ENCODE results near the gene FHOD3. TPM values are rescaled to one million over a fixed set of nuclear protein-coding genes. Genes with fewer than 3 reads are reported as not detected.

The FHOD3 gene
- polyA plus RNA-seq (2013), result not detected

DNA sequence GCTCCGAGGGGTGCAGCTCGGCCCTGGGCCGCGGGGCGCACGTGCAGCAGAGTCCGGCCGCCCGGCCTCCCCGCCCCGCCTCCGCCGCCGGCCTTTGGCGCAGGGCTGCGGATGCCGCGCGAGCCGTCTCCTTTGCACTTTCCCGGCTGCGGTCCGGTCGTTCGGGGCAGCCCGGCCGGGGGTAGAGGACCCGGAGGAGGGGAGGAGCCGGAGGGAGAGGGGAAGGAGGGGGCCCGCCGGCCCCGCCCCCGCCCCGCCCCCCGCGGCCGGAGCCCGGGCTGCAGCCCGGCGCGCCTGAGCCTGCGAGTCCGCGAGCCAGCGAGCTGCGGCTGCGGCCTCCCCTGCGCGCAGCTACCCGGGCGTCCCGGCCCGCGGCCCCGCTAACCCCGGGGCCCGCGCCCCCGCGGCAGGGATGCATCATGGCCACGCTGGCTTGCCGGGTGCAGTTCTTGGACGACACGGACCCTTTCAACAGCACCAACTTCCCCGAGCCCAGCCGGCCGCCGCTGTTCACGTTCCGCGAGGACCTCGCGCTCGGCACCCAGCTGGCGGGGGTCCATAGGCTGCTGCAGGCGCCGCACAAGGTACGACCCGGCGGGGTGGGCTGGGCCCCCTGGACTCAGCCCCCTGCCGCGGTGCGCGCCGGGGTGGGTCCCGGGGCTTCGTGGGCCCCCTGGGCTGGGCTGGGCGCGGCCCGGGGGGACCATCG lies at the start of gene FHOD3:
FHOD3 (plus strand) TSS at position 297 of the 709 bp plus-strand sequence; CDS start at position 420, 123 bp downstream.
- POLR2A ChIA-PET, result no interaction called here
- H3K36me3 ChIP-seq (ENCODE audit: control insufficient read depth in 4 of 4, insufficient read depth in 4 of 4, low read length in 3 of 4), result no peaks in the 10 kb centered on the region
- peaks cover 0 to 11% (median 6%) of the 10 kb centered on the region in 5 experiments for H3K9me3 ChIP-seq (ENCODE audit: control extremely low read depth in 1 of 5, control insufficient read depth in 4 of 5, insufficient read depth in 2 of 5, low read depth in 1 of 5, low read length in 4 of 5)
- H3K27ac ChIP-seq (ENCODE audit: insufficient read depth in 1 of 2, low read depth in 1 of 2, low read length in 2 of 2, poor library complexity in 1 of 2, severe bottlenecking in 2 of 2), result no peak within 1 kb of the TSS
- WGBS (ENCODE audit: insufficient coverage), result 0% methylated on average over 61 of the region's 91 CpGs
- H3K27me3 ChIP-seq (replicated peaks in 2 of 5; ENCODE audit: control insufficient read depth in 4 of 5, insufficient read depth in 5 of 5, low read length in 4 of 5), result peaks cover 14 to 90% (median 49%) of the 10 kb centered on the region in 5 experiments
- H3K4me3 ChIP-seq (ENCODE audit: control insufficient read depth in 1 of 7, extremely low read depth in 1 of 7, insufficient read depth in 4 of 7, low read depth in 2 of 7, low read length in 6 of 7), result peak within 1 kb of the TSS in 6 of 7 experiments; percentile 20 to 70 (median 51)
- CTCF ChIA-PET, result interaction anchor here (1.5 kb wide), 1 partner anchor 280 kb away, joined by 4 read pairs; no protein-coding TSS in a partner anchor
- DNase-seq, result peak; percentile 2 to 34 (median 26)
- peaks cover 0 to 18% (median 12%) of the 10 kb centered on the region in 4 experiments for H3K4me1 ChIP-seq (ENCODE audit: control extremely low read depth in 1 of 4, control insufficient read depth in 4 of 4, insufficient read depth in 4 of 4, low read length in 3 of 4)

DNA sequence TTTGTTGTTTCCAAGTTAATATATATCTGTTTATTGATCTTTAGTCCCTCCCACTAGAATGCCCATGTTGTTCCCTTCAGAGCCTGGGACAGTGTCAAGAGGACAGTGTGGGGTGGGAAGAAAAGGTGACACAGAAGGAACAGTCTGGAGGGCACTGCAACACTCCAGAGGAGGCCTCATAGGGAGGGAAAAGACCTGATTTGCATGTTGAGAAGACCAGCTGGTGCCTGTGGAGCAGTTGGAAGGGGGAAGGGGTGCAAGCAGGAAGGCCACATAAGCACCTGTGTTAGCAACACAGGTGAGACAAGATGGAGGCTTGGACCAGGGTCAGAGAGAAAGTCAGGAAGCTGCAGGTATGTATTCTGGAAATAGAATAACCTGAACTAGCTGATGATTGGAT lies 48.1 kb upstream of the FHOD3 start:
- ChIA-PET CTCF (no interaction called here), POLR2A (no interaction called here)
- H3K9me3 ChIP-seq (ENCODE audit: control extremely low read depth in 1 of 5, control insufficient read depth in 4 of 5, insufficient read depth in 2 of 5, low read depth in 1 of 5, low read length in 4 of 5), result peaks cover 0 to 4% (median 2%) of the 10 kb centered on the region in 5 experiments
- H3K4me3 ChIP-seq (ENCODE audit: control insufficient read depth in 1 of 7, extremely low read depth in 1 of 7, insufficient read depth in 4 of 7, low read depth in 2 of 7, low read length in 6 of 7), result no peak overlapping the region
- no peak for DNase-seq
- no peaks in the 10 kb centered on the region for H3K4me1 ChIP-seq (ENCODE audit: control extremely low read depth in 1 of 4, control insufficient read depth in 4 of 4, insufficient read depth in 4 of 4, low read length in 3 of 4)
- H3K27ac ChIP-seq (ENCODE audit: insufficient read depth in 1 of 2, low read depth in 1 of 2, low read length in 2 of 2, poor library complexity in 1 of 2, severe bottlenecking in 2 of 2), result no peak overlapping the region
- peaks cover 0 to 2% (median 0%) of the 10 kb centered on the region in 5 experiments for H3K27me3 ChIP-seq (replicated peaks in 2 of 5; ENCODE audit: control insufficient read depth in 4 of 5, insufficient read depth in 5 of 5, low read length in 4 of 5)
- H3K36me3 ChIP-seq (ENCODE audit: control insufficient read depth in 4 of 4, insufficient read depth in 4 of 4, low read length in 3 of 4), result no peaks in the 10 kb centered on the region

DNA sequence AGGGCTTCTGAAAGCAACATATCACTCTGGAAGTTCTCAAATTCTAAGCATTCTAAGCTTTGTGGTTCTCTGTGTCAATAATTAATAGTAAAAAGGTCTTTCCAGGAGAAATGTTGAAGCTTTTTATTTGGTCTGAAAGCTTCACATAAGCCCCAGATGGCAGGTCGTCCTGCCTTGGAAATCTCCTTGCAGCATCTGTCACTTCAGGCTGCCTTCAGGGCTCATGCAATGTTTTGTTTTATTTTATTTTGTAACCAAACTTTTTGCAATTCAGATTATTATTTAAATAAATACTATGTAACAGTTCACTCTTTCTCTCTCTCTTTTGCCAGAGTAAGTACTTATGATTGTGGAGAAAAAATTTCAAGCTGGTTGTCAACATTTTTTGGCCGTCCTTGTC lies 46.7 kb upstream of the FHOD3 start:
- Histone ChIP-seq H3K9me3 (ENCODE audit: control extremely low read depth in 1 of 5, control insufficient read depth in 4 of 5, insufficient read depth in 2 of 5, low read depth in 1 of 5, low read length in 4 of 5) (peaks cover 0 to 4% (median 0%) of the 10 kb centered on the region in 5 experiments), H3K27ac (ENCODE audit: insufficient read depth in 1 of 2, low read depth in 1 of 2, low read length in 2 of 2, poor library complexity in 1 of 2, severe bottlenecking in 2 of 2) (no peak overlapping the region), H3K4me1 (ENCODE audit: control extremely low read depth in 1 of 4, control insufficient read depth in 4 of 4, insufficient read depth in 4 of 4, low read length in 3 of 4) (no peaks in the 10 kb centered on the region), H3K27me3 (replicated peaks in 2 of 5; ENCODE audit: control insufficient read depth in 4 of 5, insufficient read depth in 5 of 5, low read length in 4 of 5) (peaks cover 0 to 2% (median 0%) of the 10 kb centered on the region in 5 experiments), H3K4me3 (ENCODE audit: control insufficient read depth in 1 of 7, extremely low read depth in 1 of 7, insufficient read depth in 4 of 7, low read depth in 2 of 7, low read length in 6 of 7) (no peak overlapping the region), H3K36me3 (ENCODE audit: control insufficient read depth in 4 of 4, insufficient read depth in 4 of 4, low read length in 3 of 4) (no peaks in the 10 kb centered on the region)
- ChIA-PET POLR2A (no interaction called here), CTCF (no interaction called here)
- no CpG with 5 or more reads among the region's 2 CpGs for WGBS (ENCODE audit: insufficient coverage)
- DNase-seq, result no peak

DNA sequence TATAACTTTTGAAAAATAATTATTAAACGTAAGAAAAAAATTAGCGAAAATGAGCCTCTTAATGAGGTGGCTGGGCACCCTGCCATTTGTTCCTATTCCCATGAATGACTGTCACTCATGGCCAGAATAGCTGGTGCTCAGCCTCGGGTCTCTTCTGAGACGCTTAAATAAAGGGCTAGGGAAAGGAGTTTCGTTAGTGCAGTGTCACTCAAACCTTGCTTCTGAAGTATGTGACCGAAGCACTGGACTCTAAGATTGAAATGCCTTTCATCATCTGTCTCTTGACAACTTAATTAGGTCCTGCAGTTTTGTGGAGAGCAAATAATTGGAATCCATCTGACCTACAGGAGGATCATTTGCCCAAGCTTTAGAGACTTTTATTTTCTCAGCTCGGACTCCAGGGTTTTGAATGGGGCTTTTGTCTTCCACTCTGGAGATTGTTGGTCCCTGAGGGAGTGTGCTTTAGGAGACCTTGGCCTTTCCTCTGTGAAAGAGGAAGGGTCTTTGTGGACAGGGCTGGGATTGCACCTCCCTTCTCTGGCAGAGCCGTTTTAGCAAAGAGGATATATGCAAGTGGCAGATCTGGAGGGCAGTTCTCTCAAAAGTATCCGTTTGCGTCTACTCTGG lies 42.3 kb upstream of the FHOD3 start:
- Histone ChIP-seq H3K27ac (ENCODE audit: insufficient read depth in 1 of 2, low read depth in 1 of 2, low read length in 2 of 2, poor library complexity in 1 of 2, severe bottlenecking in 2 of 2) (no peak overlapping the region), H3K27me3 (replicated peaks in 2 of 5; ENCODE audit: control insufficient read depth in 4 of 5, insufficient read depth in 5 of 5, low read length in 4 of 5) (peaks cover 0 to 2% (median 0%) of the 10 kb centered on the region in 5 experiments), H3K9me3 (ENCODE audit: control extremely low read depth in 1 of 5, control insufficient read depth in 4 of 5, insufficient read depth in 2 of 5, low read depth in 1 of 5, low read length in 4 of 5) (no peaks in the 10 kb centered on the region), H3K4me3 (ENCODE audit: control insufficient read depth in 1 of 7, extremely low read depth in 1 of 7, insufficient read depth in 4 of 7, low read depth in 2 of 7, low read length in 6 of 7) (no peak overlapping the region), H3K36me3 (ENCODE audit: control insufficient read depth in 4 of 4, insufficient read depth in 4 of 4, low read length in 3 of 4) (no peaks in the 10 kb centered on the region), H3K4me1 (ENCODE audit: control extremely low read depth in 1 of 4, control insufficient read depth in 4 of 4, insufficient read depth in 4 of 4, low read length in 3 of 4) (no peaks in the 10 kb centered on the region)
- 99% methylated on average over 9 of the region's 10 CpGs for WGBS (ENCODE audit: insufficient coverage)
- DNase-seq, result no peak
- ChIA-PET POLR2A (no interaction called here), CTCF (no interaction called here)

DNA sequence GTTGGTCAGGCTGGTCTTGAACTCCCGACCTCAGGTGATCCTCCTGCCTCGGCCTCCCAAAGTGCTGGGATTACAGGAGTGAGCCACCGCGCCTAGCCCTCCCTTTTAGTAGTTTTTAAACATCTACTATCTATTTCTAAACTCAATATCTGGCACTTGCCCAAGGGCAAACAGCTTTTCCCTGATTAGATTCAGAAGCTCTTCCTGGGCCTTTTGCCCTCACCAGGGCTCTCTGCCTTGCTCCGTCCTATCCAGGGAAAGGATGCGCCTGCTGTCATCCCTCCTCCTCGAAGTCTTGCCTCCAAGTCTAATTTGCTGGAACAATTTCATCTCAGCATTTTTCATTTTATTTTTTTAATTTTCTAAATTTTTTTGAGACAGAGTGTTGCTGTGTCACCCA lies 41.4 kb upstream of the FHOD3 start:
- 97% methylated on average over 7 of the region's 7 CpGs for WGBS (ENCODE audit: insufficient coverage)
- H3K27me3 ChIP-seq (replicated peaks in 2 of 5; ENCODE audit: control insufficient read depth in 4 of 5, insufficient read depth in 5 of 5, low read length in 4 of 5), result peaks cover 0 to 2% (median 0%) of the 10 kb centered on the region in 5 experiments
- H3K36me3 ChIP-seq (ENCODE audit: control insufficient read depth in 4 of 4, insufficient read depth in 4 of 4, low read length in 3 of 4), result no peaks in the 10 kb centered on the region
- ChIA-PET CTCF (no interaction called here), POLR2A (no interaction called here)
- no peaks in the 10 kb centered on the region for H3K4me1 ChIP-seq (ENCODE audit: control extremely low read depth in 1 of 4, control insufficient read depth in 4 of 4, insufficient read depth in 4 of 4, low read length in 3 of 4)
- no peak overlapping the region for H3K27ac ChIP-seq (ENCODE audit: insufficient read depth in 1 of 2, low read depth in 1 of 2, low read length in 2 of 2, poor library complexity in 1 of 2, severe bottlenecking in 2 of 2)
- no peak for DNase-seq
- no peak overlapping the region for H3K4me3 ChIP-seq (ENCODE audit: control insufficient read depth in 1 of 7, extremely low read depth in 1 of 7, insufficient read depth in 4 of 7, low read depth in 2 of 7, low read length in 6 of 7)
- no peaks in the 10 kb centered on the region for H3K9me3 ChIP-seq (ENCODE audit: control extremely low read depth in 1 of 5, control insufficient read depth in 4 of 5, insufficient read depth in 2 of 5, low read depth in 1 of 5, low read length in 4 of 5)

DNA sequence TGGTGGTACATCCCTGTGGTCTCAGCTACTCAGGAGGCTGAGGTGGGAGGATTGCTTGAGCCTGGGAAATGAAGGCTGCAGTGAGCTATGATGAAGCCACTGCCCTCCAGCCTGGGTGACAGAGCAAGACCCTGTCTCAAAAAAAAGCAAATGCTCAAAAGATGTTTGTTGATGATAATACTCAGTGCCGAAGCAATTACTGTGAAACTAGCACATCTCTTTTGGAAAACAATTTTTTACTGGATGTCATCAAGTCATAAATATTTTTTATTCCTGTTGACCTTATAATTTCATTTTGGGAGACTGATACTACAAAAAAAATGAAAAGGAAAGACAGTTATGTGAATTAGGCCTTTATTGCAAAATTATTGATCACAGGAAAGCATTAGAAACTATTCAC lies 34.5 kb upstream of the FHOD3 start:
- H3K27ac ChIP-seq (ENCODE audit: insufficient read depth in 1 of 2, low read depth in 1 of 2, low read length in 2 of 2, poor library complexity in 1 of 2, severe bottlenecking in 2 of 2), result no peak overlapping the region
- ChIA-PET CTCF (interaction anchor here (1.0 kb wide), 1 partner anchor 19 kb away, joined by 3 read pairs; no protein-coding TSS in a partner anchor), POLR2A (no interaction called here)
- no peak for DNase-seq
- no peak overlapping the region for H3K4me3 ChIP-seq (ENCODE audit: control insufficient read depth in 1 of 7, extremely low read depth in 1 of 7, insufficient read depth in 4 of 7, low read depth in 2 of 7, low read length in 6 of 7)
- H3K4me1 ChIP-seq (ENCODE audit: control extremely low read depth in 1 of 4, control insufficient read depth in 4 of 4, insufficient read depth in 4 of 4, low read length in 3 of 4), result peaks cover 0 to under 1% (median 0%) of the 10 kb centered on the region in 4 experiments
- H3K36me3 ChIP-seq (ENCODE audit: control insufficient read depth in 4 of 4, insufficient read depth in 4 of 4, low read length in 3 of 4), result no peaks in the 10 kb centered on the region
- H3K27me3 ChIP-seq (replicated peaks in 2 of 5; ENCODE audit: control insufficient read depth in 4 of 5, insufficient read depth in 5 of 5, low read length in 4 of 5), result peaks cover 0 to 4% (median 0%) of the 10 kb centered on the region in 5 experiments
- H3K9me3 ChIP-seq (ENCODE audit: control extremely low read depth in 1 of 5, control insufficient read depth in 4 of 5, insufficient read depth in 2 of 5, low read depth in 1 of 5, low read length in 4 of 5), result no peaks in the 10 kb centered on the region
- WGBS (ENCODE audit: insufficient coverage), result no CpG with 5 or more reads among the region's 1 CpG

DNA sequence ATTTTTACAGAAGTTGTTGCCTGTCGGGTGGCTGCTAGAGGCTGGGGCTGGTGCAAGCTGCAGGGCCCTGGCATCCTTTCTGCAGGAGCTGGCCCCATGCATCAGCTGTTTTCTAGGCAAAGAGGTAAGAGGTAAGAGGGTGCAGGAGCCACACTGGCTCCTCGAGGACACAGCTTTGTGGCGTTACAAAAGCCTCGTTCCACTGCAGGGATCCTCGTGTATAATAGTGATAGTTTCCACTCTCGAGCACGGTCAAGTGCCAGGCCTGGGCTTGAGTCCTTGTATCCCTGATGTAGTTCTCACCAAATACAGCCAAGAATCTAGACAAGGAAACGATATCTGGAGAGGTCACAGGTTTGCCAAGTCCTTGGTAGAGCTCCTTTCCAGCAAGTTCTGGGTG lies 33.2 kb upstream of the FHOD3 start:
- 97% methylated on average over 6 of the region's 8 CpGs for WGBS (ENCODE audit: insufficient coverage)
- no peak for DNase-seq
- Histone ChIP-seq H3K4me1 (ENCODE audit: control extremely low read depth in 1 of 4, control insufficient read depth in 4 of 4, insufficient read depth in 4 of 4, low read length in 3 of 4) (peaks cover 0 to 2% (median 0%) of the 10 kb centered on the region in 4 experiments), H3K27me3 (replicated peaks in 2 of 5; ENCODE audit: control insufficient read depth in 4 of 5, insufficient read depth in 5 of 5, low read length in 4 of 5) (peaks cover 0 to 4% (median 0%) of the 10 kb centered on the region in 5 experiments), H3K27ac (ENCODE audit: insufficient read depth in 1 of 2, low read depth in 1 of 2, low read length in 2 of 2, poor library complexity in 1 of 2, severe bottlenecking in 2 of 2) (no peak overlapping the region), H3K4me3 (ENCODE audit: control insufficient read depth in 1 of 7, extremely low read depth in 1 of 7, insufficient read depth in 4 of 7, low read depth in 2 of 7, low read length in 6 of 7) (no peak overlapping the region), H3K9me3 (ENCODE audit: control extremely low read depth in 1 of 5, control insufficient read depth in 4 of 5, insufficient read depth in 2 of 5, low read depth in 1 of 5, low read length in 4 of 5) (no peaks in the 10 kb centered on the region), H3K36me3 (ENCODE audit: control insufficient read depth in 4 of 4, insufficient read depth in 4 of 4, low read length in 3 of 4) (no peaks in the 10 kb centered on the region)
- POLR2A ChIA-PET, result no interaction called here
- CTCF ChIA-PET, result no interaction called here

Data from common myeloid progenitor, CD34-positive (primary cell).